SK-N-MC (cell line): ENCODE data around the gene DEF6.

Source experiments
- EZH2 ChIP-seq: fragments of 200-600 bp; sonication (generic); IDR thresholded peaks from one replicate; pipeline ENCODE4 v1.6.1; 2017; ENCODE audit warnings: antibody characterized with exemption
- FOXP2 ChIP-seq: optimal IDR thresholded peaks from 2 replicates; pipeline ENCODE3; 2011; ENCODE audit warnings: mild to moderate bottlenecking, moderate library complexity; ENCODE audit not compliant: insufficient read depth; ENCODE audit errors: extremely low read length, control extremely low read depth
- POLR2AphosphoS5 ChIP-seq: IDR thresholded peaks from 2 replicates; pipeline ENCODE4 v1.6.1; 2012; ENCODE audit warnings: mild to moderate bottlenecking, low read depth, low read length, borderline replicate concordance

- TF ChIP-seq EZH2 (no peak), POLR2AphosphoS5 (no peak), FOXP2 (no peak)
Measured at GRCh38 chr6:35272005-35272404, 25.6 kb upstream of the DEF6 start.
